ENCODE data around the gene NLE1.

Gene NLE1

DNA sequence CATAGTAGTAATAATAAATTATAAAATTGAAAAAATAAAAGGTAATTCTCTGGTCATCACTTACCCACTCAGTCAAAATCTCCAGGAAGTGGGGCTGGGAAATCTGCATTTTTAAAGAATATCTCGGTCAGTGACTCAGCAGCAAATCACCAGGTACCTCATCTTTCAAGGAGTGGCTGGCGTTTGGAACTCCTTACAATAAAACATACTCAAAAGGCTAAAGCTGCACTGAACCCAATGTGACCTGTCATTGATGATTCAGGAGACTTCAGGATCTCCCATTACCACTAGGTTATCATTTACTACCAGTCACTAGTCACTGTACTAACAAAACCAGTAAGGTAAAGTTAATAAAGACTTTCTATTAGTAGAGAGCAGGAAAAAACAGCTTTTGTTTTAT lies 57.1 kb downstream of the NLE1 start:
- DNase-seq = no peak

DNA sequence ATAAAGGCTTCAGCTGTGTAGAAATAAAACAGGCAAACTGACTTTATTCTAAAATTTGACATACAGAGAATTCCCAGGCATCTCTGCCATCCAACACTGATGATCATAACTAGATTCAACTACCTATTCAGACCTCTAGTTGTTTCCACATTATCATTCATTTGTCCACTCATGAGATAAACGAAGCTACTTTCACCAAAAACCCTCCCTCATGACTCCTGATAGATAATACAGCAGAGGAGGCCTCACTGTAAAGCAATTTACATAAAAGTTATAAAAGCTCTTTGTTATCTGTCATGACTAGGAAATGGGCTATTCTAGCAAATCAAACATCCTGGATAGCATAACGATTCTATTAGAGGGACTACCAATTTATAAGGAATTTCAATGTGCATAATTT lies 59.0 kb downstream of the NLE1 start:
- DNase-seq = no peak

DNA sequence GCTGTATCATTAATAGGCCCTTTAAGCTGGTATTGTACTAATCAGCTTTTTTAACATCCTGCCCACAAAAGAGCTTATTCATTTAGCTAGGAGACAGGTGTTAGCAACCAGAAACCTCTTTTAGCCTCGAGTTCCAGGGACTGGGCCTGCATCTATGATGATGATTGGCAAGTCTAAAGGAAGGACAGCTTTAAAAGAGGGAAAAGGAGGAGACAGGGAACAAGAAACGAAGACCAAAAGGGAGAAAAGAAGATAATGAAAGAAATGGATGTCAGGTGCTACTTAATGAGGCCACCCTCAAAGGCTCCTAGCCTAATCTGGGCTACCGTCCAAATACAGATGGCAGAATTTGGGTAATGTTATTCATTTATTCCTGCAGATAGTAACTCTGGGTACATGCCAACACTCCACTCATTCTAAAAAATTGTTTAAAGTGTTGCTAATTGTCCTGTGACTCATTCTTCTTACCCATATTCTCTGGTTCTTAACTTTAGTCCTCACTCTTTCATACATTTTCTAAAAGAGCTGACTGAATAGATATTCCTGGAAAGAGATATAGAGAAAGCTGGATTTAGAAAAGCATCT lies 59.9 kb downstream of the NLE1 start:
- peak; percentile 91 for DNase-seq

DNA sequence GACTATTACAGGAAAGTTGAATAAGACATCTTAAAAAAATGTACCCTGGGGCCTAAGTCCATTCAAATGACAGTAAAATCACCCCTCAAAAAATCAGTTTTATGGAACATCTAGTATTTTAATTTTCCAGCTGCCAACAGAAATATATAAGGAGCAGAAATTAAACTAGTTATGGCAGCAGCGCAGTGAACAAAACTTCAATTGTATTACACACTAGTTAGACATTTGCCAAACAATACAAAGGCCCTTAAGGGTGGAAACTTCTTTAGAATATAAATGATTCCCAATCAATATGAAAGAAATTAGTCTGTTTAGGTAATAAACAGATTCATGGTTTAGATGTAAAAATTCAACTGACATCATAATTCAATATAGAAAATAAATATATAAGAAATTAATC lies 60.5 kb downstream of the NLE1 start:
- DNase-seq = no peak

DNA sequence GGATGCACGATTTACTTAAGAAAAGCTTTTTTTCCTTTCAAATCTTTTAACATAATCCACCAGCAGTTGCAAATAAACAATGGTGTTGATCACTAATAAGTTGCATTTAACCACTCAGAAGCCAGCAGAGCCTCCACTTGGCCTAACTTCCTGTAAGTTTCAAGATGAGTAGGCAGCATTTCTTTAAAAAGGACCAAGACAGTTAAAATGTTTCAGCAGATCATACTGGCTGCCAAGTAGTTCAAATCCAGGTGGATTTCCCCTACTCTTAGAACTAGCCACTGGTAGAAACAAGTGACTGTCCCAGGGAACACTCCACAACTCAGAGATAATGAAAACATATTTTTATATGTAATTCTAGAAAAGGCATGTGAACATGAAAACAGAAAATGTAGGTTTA lies 61.6 kb downstream of the NLE1 start:
- peak; percentile 52 for DNase-seq

DNA sequence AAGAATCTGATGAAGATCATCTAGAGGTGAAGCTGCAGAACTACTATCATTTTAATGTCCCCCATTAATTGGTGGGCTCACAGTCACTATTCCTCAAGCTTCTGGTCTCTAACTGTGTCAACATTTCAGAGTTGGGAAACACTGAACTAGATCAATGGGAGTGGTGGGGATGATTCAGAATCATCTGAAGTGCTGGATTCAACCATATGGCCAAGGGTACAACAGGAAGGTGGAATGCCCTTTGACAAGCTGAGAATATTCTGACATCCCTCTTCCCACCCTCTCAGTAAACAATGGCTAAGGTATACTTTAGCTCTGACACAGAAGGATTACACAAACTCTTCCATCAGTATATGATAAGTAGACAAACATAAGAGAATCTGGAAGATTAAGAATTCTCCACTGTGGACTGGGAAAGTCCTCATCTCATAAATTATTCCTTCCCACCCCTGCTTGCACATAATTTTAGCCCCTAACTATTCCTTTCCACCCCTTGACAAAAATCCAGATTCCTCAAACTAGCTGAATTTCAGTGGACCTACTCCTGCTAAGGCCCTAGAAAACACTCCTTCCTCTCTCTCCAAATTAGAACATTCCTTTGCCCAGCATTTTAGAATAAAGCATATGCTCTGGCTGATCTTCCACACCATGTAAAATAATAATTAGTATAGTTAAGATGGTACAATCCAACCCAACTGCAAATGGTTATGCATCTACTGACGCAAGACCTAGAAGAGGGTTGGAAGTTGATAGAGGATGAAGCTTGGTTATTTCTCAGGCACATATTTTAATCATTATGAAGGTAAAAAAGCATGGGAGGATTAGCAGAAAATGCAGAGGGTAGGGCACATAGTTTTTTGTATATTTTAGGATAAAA lies 62.3 kb downstream of the NLE1 start:
- no peak for DNase-seq
